WERI-Rb-1 (cell line): ENCODE results near the gene DNAH1.

Experiments used
- DNase-seq: peaks from one replicate; pipeline ENCODE4 v3.0.0-alpha.2; 2020
- H3K27ac ChIP-seq: fragments of 250-450 bp; sonication (Bioruptor Pico); 2 replicates; pipeline ENCODE4 v1.5.1; 2020; ENCODE audit warnings: mild to moderate bottlenecking, moderate library complexity
- H3K27me3 ChIP-seq: fragments of 250-450 bp; sonication (Bioruptor Pico); 2 replicates; pipeline ENCODE4 v1.5.1; 2021; ENCODE audit warnings: mild to moderate bottlenecking, low read depth, moderate library complexity; ENCODE audit not compliant: insufficient read depth, severe bottlenecking
- H3K36me3 ChIP-seq: fragments of 250-450 bp; sonication (Bioruptor Pico); 2 replicates; pipeline ENCODE4 v1.5.1; 2020; ENCODE audit warnings: mild to moderate bottlenecking, moderate library complexity
- H3K4me3 ChIP-seq: 2 replicates; pipeline ENCODE4 v1.5.1; 2011; ENCODE audit warnings: low read depth, mild to moderate bottlenecking, control low read depth, low read length
- H3K9me3 ChIP-seq: fragments of 250-450 bp; sonication (Bioruptor Pico); 2 replicates; pipeline ENCODE4 v1.5.1; 2021; ENCODE audit warnings: mild to moderate bottlenecking, moderate library complexity; ENCODE audit not compliant: severe bottlenecking
- CTCF ChIP-seq: IDR thresholded peaks from 2 replicates; pipeline ENCODE4 v1.5.1; 2011; ENCODE audit warnings: low read depth, mild to moderate bottlenecking, control low read depth, inconsistent platforms, low read length

The DNAH1 gene

DNA sequence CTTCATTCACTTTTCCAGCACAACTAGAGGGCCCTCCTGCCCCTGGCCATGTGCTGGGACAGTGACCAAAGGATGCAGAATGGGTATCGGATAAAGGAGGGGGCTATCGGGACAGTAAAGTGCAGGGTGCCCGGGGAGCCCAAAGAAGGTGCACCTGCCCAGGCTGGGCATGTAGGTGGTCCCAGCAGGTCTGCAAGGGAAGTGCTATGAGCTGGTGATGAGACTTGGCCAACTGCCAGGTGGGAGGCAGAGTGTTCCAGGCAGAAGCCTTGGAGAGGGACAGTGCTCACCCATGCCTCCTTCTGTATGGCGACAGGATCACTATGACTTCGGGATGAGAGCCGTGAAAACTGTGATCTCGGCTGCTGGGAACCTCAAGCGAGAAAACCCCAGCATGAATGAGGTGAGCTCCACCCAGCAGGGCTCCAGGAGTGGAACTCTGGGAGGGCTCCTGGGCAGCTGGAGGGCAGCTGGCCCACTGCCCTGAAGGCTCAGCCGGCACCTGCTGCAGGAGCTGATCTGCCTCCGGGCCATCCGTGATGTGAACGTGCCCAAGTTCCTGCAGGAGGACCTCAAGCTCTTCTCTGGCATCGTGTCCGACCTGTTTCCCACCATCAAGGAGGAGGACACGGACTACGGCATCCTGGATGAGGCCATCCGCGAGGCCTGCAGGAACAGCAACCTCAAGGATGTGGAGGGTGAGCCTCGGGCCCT is 48.4 kb downstream of the DNAH1 start:
- no peak overlapping the region for H3K27ac ChIP-seq

DNA sequence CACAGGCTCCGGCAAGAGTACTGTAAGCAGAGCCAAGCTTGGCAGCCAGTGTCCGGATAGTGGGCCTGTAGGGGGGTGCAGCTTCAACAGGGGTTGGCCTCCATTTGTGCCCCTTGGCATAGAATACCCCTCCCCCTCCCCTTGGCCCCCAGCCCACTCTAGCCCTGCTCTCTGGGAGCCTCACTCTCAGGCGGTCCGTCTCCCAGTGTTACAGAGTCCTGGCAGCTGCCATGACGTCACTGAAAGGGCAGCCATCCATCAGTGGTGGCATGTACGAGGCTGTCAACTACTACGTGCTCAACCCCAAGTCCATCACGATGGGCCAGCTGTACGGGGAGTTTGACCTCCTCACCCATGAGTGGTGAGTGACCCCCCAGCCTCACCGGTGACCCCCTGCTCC is 50.4 kb downstream of the DNAH1 start:
- Histone ChIP-seq H3K4me3 (no peak overlapping the region), H3K27me3 (no peaks in the 10 kb centered on the region), H3K36me3 (no peaks in the 10 kb centered on the region), H3K9me3 (no peaks in the 10 kb centered on the region), H3K27ac (no peak overlapping the region)
- no peak for DNase-seq
- no peak for TF ChIP-seq CTCF

More for the DNA sequence above, 48.4 kb downstream of the DNAH1 start:
- no peak for TF ChIP-seq CTCF
- no peaks in the 10 kb centered on the region for H3K36me3 ChIP-seq
- H3K9me3 ChIP-seq, result no peaks in the 10 kb centered on the region
- no peaks in the 10 kb centered on the region for H3K27me3 ChIP-seq
- no peak overlapping the region for H3K4me3 ChIP-seq
- no peak for DNase-seq

GRCh38 chr3:52367891-52368880 is 52.1 kb downstream of the DNAH1 start:
- Histone ChIP-seq H3K4me3 (no peak overlapping the region), H3K9me3 (no peaks in the 10 kb centered on the region), H3K27me3 (no peaks in the 10 kb centered on the region), H3K27ac (no peak overlapping the region), H3K36me3 (no peaks in the 10 kb centered on the region)
- DNase-seq, result no peak
- TF ChIP-seq CTCF, result no peak

GRCh38 chr3:52370531-52370930 is 54.4 kb downstream of the DNAH1 start:
- Histone ChIP-seq H3K9me3 (no peaks in the 10 kb centered on the region), H3K27me3 (no peaks in the 10 kb centered on the region), H3K27ac (no peak overlapping the region), H3K4me3 (no peak overlapping the region), H3K36me3 (no peaks in the 10 kb centered on the region)
- no peak for TF ChIP-seq CTCF
- no peak for DNase-seq

DNA sequence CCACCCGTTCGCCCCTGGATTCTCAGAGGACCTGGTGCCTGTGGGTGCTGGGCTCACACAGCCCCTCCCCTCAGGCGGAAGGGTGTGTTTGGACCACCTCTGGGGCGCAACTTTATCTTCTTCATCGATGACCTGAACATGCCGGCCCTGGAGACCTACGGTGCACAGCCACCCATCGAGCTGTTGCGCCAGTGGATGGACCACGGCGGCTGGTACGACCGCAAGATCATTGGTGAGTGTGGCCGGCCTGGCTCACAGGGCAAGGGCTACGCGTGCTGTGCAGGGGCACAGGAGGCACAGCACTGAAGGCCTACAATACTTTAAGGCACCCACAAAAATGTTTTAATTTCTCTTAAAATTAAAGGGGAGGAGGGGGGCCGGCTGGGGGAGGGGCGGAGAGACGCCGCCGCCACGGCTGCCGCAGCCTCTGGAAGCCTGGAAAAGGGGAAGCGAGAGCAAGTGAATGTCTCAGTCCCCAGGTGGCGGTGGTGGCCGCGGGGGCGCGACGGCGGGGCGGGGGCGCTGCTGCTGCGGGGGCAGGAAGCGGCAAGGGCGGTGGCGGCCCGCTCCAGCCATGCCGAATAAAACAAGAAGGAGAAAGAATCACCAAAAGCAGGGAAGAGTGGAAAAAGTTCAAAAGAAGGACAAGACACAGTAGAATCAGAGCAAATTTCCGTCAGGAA is 56.8 kb downstream of the DNAH1 start:
- no peaks in the 10 kb centered on the region for H3K27me3 ChIP-seq
- no peaks in the 10 kb centered on the region for H3K36me3 ChIP-seq
- no peak for TF ChIP-seq CTCF
- H3K27ac ChIP-seq, result no peak overlapping the region
- no peaks in the 10 kb centered on the region for H3K9me3 ChIP-seq
- DNase-seq, result no peak
- no peak overlapping the region for H3K4me3 ChIP-seq
